Erythroblast (primary cell): ENCODE measurements around the gene PYGB.

ENCODE experiments used
- GATA1 ChIP-seq: IDR thresholded peaks from 2 replicates; pipeline ENCODE4 v1.6.1; 2011; ENCODE audit warnings: low read depth, mild to moderate bottlenecking, control low read depth, low read length, moderate library complexity
- POLR2A ChIP-seq: IDR thresholded peaks from 2 replicates; pipeline ENCODE4 v1.6.1; 2011; ENCODE audit warnings: mild to moderate bottlenecking, low read length

DNA sequence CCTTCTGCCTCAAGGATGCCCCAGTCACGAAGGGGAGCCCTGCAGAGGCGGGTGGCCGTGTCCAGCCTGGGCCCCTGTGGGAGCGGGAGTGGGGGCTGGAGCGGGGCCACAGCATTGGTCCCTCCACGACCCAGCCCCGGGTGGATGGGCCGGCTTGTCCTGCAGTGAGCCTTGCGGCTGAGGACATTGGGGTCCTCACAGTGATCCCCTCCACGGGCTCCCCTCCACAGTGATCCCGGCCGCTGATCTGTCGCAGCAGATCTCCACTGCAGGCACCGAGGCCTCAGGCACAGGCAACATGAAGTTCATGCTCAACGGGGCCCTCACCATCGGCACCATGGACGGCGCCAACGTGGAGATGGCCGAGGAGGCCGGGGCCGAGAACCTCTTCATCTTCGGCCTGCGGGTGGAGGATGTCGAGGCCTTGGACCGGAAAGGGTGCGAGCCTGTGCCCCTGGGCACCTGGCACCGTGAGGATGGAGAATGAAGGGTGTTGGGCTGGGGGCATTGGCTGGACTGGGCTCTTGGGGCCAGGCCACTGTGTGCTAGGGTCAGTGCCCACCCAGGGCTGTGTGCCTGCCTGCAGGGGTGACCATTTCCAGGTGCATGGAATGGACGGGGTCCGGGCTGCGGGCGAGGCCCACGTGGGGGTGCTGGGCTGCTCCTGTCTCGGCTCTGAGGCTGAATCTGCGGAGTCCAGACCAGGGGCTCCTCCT, 44.4 kb downstream of the PYGB start:
- TF ChIP-seq POLR2A (no peak), GATA1 (no peak)
